CD4-positive, alpha-beta T cell treated with Interleukin-4 for 4 hours (primary cell): Measurements from ENCODE around the gene SORCS2.

Experiments
- DNase-seq: peaks from one replicate; pipeline ENCODE4 v3.0.0-alpha.2; 2020

Gene SORCS2

GRCh38 chr4:7609316-7609715 lies 417.0 kb downstream of the SORCS2 start:
- DNase-seq: no peak

DNA sequence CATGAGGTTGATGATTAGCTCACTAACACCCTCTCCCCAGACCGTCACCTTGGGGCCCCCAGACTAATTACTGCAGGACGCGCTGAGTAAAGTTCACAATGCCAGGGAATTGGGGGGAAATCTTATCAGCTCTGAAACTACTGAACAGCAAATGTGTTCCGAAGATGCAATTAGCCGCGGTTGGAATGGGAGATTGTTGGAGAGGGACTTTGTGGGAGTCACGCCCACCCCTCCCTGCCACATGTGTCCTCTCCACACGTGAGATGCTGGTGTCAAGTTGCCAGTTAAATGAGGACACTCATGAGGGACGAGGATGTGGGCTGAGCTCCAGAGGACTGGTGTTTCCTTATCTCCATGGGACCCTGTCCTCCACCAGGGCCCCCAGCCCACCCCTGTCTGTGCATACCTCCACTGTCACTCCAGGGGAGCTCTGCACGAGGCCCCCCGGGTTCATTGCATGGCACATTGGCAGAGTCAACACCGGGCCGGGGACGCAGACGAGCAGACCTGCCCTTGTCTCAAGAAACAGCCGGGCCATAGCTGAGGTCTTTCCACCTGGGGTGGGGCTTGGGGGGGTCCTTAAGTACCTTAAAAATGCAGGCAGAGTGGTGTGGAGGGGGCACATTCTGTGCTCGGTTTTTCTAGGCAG lies 417.8 kb downstream of the SORCS2 start:
- DNase-seq: no peak

- DNase-seq: no peak
Measured at GRCh38 chr4:7610841-7611240, 418.5 kb downstream of the SORCS2 start.

GRCh38 chr4:7612311-7612897 lies 420.1 kb downstream of the SORCS2 start:
- no peak for DNase-seq

- DNase-seq: no peak
Measured at GRCh38 chr4:7614350-7614949, 422.1 kb downstream of the SORCS2 start.

DNA sequence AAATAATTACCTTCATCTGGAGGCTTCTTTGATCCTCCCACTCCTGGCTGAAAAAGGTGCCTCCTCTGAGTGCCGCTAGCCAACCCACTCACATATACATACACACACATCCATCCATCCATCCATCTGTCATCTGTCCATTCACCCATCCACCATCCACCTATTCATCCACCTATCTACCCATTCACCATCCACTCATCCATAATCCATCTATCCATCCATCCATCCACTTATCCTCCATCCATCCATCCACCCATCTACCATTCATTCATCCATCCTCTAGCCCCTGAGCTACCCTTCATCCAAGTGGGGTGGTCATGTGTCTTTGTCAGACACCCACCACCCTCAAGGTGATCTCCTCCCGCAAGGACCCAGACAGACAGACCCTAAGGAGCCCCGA lies 423.9 kb downstream of the SORCS2 start:
- DNase-seq: no peak

DNA sequence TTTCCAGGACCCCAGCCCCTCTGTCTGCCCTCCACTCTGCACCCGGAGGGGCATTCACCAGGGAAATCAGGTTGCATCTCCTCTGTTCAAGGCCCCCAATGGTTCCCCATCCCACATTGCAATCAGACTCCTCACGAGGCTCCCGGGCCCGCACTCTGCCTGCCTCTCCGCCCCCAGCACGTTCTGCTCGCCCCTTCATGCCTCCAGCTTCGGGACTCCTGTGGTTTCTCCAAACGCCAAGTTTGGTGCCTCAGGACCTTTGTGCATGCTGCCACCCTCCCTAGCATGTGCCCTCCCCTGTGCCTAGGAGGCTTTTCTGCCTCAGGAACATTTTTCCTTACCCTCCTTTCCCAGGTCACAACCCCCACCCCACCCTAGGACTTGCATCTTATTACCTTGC lies 426.0 kb downstream of the SORCS2 start:
- DNase-seq: no peak

- no peak for DNase-seq
Measured at GRCh38 chr4:7620086-7620813, 427.9 kb downstream of the SORCS2 start.

DNA sequence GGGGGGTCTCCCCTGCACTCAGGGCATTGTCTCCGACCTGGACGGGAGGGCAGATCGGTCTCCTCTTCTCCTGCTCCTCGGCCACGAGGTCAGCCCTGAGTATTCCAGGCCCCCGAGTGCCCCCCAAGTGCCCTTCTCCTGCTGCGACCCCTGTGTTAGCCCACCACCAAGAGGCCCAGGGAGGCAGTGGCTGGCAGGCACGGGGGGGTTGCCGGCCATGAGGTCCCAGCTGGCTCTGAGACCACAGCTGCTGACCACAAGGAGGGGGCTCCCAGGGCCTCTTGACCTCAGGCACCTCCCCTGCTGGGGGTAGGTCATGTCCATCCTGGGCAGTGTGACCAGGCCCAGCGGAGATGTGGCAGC lies 428.5 kb downstream of the SORCS2 start:
- DNase-seq: no peak

GRCh38 chr4:7621252-7622035 lies 429.1 kb downstream of the SORCS2 start:
- no peak for DNase-seq

DNA sequence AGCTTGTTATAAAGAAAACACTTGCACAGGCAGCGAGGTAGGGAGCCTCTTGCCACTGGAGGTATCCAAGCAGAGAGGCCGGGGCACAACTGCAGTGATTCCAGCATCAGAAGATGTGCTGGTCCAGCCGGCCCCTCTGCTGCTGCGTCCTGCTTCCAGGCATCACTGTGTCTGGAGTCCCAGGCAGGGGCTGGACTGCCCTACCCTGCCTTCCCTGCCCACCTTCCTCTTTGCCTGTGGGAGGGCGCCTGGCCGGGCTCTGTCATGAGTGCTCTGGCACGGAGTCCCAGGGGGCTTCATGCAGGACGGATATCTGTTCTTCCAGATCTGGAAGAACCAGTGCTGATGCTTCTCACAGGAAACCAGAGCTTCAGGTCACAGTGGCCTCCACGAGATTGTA lies 430.0 kb downstream of the SORCS2 start:
- no peak for DNase-seq

GRCh38 chr4:7623468-7623867 lies 431.1 kb downstream of the SORCS2 start:
- DNase-seq: no peak

GRCh38 chr4:7624396-7624980 lies 432.1 kb downstream of the SORCS2 start:
- no peak for DNase-seq

GRCh38 chr4:7625071-7625470 lies 432.7 kb downstream of the SORCS2 start:
- no peak for DNase-seq

DNA sequence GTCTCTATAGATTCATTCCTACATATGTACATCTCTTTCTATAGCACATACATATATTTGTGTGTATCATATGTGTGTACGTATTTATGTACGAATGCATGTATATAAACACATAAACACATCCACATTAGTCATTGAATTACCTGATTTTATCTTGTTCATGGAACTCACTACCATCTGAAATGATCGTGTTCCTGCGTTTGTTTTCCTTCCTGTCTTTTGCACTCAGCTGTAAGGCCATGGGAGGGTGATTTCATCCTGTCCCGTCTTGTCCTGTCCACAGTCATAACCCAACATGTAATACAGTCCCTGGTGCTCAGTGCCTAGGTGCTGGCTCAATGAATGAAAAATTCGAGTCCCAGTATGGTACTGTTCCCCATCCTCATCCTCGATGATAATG lies 434.2 kb downstream of the SORCS2 start:
- no peak for DNase-seq

GRCh38 chr4:7627251-7628250 lies 435.2 kb downstream of the SORCS2 start:
- DNase-seq: no peak

GRCh38 chr4:7628432-7628831 lies 436.1 kb downstream of the SORCS2 start:
- DNase-seq: no peak

DNA sequence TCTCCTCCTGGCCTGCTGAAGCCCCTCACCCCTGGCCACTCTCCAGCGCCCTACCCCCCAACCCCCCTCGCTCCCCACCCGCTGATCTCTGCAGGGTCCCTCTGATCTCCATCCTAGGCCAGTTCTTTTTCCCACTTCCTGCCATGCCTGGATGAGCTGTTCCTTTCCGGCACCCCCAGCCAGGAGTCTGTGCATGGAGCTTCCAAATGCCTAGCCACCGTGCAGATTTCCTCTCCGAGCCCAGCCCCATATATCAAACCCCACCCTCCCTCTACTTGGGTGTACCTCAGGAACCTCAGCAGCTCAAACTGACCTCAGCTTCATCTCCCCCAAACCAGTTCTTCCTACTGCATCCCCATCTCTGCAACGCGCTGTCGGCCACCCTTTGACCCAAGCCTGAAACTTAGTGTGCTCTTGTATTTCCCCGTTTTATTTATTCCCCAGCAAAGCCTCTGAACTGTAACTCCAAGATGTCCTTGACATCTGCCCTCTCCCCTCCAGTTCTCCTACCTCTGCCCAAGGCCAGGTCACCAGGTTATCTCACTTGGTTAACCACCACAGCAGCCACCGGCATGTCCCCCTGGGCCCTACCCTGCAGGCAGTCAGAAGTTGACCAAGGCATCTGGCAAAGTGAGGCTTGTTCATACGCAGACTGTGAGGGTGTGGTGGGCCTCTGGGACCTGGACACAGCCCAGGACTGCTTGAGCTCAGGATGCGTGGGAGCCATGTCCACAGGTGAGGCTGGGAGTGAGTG lies 437.3 kb downstream of the SORCS2 start:
- no peak for DNase-seq

GRCh38 chr4:7630568-7631287 lies 438.4 kb downstream of the SORCS2 start:
- DNase-seq: no peak
